RWPE2 (cell line): ENCODE data around the gene NPIPB2.
"Not testable (repeated sequence)": the region's sequence is repeated elsewhere in the genome, so short reads cannot be mapped to it uniquely, and the experiment has no call there.

Source experiments
- ATAC-seq: fragments of 200-7000 bp; cut with Tn5 transposase; 3 replicates; pipeline ENCODE4 v1.9.1; 2021; ENCODE audit warnings: low read depth
- DNase-seq: peaks from one replicate; pipeline ENCODE4 v3.0.0-alpha.2; 2020; ENCODE audit warnings: low spot score
- H3K27ac ChIP-seq: fragments of 450-650 bp; 2 replicates; pipeline ENCODE4 v1.5.1; 2017; ENCODE audit warnings: mild to moderate bottlenecking; ENCODE audit not compliant: poor library complexity, severe bottlenecking
- H3K27me3 ChIP-seq: fragments of 250-450 bp; sonication (Bioruptor Pico); 2 replicates; pipeline ENCODE4 v1.5.1; 2021; ENCODE audit warnings: mild to moderate bottlenecking, moderate library complexity; ENCODE audit not compliant: insufficient read depth, poor library complexity, severe bottlenecking
- H3K36me3 ChIP-seq: fragments of 250-450 bp; sonication (Bioruptor Pico); 2 replicates; pipeline ENCODE4 v1.5.1; 2020; ENCODE audit warnings: low read depth, mild to moderate bottlenecking, moderate library complexity
- H3K4me1 ChIP-seq: fragments of 250-450 bp; sonication (Bioruptor Pico); 2 replicates; pipeline ENCODE4 v1.5.1; 2021; ENCODE audit warnings: mild to moderate bottlenecking, moderate library complexity; ENCODE audit not compliant: insufficient read depth, poor library complexity, severe bottlenecking
- H3K4me3 ChIP-seq: fragments of 250-450 bp; sonication (Bioruptor Pico); 2 replicates; pipeline ENCODE4 v1.5.1; 2021; ENCODE audit warnings: mild to moderate bottlenecking, moderate library complexity; ENCODE audit not compliant: severe bottlenecking
- H3K9me3 ChIP-seq: fragments of 250-450 bp; sonication (Bioruptor Pico); 2 replicates; pipeline ENCODE4 v1.5.1; 2021; ENCODE audit warnings: mild to moderate bottlenecking, moderate library complexity; ENCODE audit not compliant: severe bottlenecking
- TF ChIP-seq, protein P1 (sequence below): fragments of 450-650 bp; IDR thresholded peaks from one replicate; pipeline ENCODE4 v1.5.1; 2017; ENCODE audit warnings: mild to moderate bottlenecking, moderate library complexity; ENCODE audit not compliant: poor library complexity, severe bottlenecking

NPIPB2 gene

DNA sequence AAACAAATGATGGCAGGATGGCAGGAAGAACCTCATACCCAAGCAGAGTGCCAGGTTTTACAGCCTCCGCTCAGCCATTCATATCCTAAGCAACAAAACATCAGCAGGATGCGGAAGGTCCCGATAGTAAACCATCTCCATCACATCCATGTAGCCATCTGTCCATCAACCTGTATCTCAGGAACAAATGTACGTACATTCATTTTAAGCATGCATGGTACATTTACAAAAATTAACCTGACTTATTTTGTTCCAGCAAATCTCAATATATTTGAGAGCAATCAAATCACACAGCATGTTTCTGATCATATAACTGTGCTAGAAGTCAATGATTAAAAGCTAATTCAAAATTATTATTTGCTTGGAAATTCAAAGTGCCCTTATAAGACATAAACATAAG lies at the start of gene NPIPB2:
NPIPB2 (minus strand) TSS at position 101 of the 400 bp plus-strand sequence; CDS start at position 101, 0 bp downstream.
- ATAC-seq, H3K27me3 ChIP-seq, H3K4me1 ChIP-seq, DNase-seq, H3K9me3 ChIP-seq, H3K4me3 ChIP-seq, H3K27ac ChIP-seq, H3K36me3 ChIP-seq: not testable (repeated sequence)

DNA sequence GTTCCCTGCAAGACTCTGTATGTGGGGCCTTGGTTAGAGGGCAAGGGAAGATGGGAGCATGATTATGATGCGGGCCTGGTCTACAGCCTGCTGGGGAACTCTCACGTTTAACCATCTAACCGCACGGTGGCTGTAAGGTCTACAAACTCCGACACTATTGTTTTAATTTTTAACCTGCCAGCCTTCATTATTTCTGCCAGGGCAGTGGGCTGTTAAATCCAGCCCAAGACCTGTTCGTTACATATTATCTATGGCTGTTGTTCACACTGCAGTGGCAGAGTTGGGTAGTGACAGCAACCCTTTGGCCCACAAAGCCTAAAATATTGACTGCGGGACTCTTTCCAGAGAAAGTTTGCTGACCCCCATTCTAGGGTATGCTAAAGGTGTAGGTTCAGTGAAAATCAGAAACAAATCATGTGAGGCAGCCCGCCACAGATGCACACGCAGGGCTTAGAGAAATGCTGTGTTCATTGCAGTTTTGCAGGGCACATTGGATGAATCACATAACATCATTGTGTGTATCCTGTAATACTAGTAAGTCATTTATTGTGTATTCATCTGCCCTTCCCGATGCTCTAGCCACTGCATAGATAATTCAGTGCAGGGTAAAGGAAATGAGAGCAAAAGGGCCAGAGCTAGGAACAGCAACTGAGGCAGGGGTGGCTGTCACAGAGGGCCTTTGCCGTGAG lies 49.0 kb upstream of the NPIPB2 start:
- no peaks in the 10 kb centered on the region for H3K4me1 ChIP-seq
- no peak for DNase-seq
- no peak overlapping the region for H3K4me3 ChIP-seq
- H3K27ac ChIP-seq, result no peak overlapping the region
- no peaks in the 10 kb centered on the region for H3K36me3 ChIP-seq
- TF ChIP-seq, protein P1, sequence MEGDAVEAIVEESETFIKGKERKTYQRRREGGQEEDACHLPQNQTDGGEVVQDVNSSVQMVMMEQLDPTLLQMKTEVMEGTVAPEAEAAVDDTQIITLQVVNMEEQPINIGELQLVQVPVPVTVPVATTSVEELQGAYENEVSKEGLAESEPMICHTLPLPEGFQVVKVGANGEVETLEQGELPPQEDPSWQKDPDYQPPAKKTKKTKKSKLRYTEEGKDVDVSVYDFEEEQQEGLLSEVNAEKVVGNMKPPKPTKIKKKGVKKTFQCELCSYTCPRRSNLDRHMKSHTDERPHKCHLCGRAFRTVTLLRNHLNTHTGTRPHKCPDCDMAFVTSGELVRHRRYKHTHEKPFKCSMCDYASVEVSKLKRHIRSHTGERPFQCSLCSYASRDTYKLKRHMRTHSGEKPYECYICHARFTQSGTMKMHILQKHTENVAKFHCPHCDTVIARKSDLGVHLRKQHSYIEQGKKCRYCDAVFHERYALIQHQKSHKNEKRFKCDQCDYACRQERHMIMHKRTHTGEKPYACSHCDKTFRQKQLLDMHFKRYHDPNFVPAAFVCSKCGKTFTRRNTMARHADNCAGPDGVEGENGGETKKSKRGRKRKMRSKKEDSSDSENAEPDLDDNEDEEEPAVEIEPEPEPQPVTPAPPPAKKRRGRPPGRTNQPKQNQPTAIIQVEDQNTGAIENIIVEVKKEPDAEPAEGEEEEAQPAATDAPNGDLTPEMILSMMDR, result no peak
- H3K9me3 ChIP-seq, result no peaks in the 10 kb centered on the region
- no peaks in the 10 kb centered on the region for H3K27me3 ChIP-seq
- no peak for ATAC-seq

DNA sequence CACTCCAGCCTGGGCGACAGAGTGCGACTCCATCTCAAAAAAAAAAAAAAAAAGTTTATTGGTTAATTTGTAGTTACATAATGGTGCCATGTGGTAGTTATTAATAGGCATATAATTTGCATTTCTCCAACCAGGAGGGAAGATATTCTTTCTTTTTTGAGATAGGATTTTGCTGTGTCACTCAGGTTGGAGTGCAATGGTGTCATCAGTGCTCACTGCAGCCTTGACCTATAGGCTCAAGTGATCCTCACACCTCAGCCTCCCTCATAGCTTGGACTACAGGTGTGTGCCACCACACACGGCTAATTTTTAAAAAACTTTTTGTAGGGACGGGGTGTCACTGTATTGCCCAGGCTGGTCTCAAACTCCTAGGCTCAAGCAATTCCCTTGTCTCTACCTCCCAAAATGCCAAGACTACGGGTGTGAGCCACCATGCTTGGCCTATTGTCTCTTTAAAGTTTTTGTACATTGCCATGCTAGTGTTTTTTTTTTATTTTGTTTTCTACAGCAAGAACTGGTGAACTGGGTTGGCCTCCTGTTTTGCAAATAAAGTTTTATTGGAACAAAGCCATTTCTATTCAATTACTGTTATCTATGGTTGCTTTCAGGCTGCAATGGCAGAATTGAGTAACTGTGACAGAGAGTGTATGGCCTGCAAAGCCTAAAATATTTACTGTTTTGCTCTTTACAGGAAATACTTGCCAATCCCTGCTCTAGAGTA lies 46.6 kb upstream of the NPIPB2 start:
- Histone ChIP-seq H3K9me3 (no peaks in the 10 kb centered on the region), H3K4me3 (no peak overlapping the region), H3K27ac (no peak overlapping the region), H3K27me3 (no peaks in the 10 kb centered on the region), H3K36me3 (no peaks in the 10 kb centered on the region), H3K4me1 (no peaks in the 10 kb centered on the region)
- no peak for DNase-seq
- no peak for ATAC-seq
- TF ChIP-seq, protein P1, result no peak

DNA sequence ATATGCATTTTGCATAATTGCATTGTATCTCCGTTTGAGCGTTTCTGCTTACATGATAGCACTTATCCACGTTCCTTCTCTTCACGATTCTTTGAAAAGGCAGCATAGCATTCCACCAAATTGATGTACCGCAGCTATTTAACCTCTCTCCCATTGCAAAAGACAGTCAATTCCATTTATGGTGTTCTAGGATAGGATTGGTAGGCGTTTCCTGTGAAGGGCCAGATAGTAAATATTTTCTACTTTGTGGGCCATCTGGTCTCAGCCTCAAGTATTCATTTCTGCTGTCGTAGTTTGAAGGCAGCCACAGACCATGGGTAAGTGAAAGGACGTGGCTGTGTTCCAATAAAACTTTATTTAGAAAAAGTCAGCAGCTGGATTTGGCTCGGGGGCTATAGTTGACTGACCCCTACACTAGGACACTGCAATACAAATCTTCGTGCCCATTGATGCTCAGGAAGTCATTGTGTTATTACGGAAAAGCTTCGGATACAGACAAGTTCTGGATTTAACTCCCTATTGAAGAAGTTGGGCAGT lies 44.7 kb upstream of the NPIPB2 start:
- Histone ChIP-seq H3K4me1 (no peaks in the 10 kb centered on the region), H3K36me3 (no peaks in the 10 kb centered on the region), H3K27me3 (no peaks in the 10 kb centered on the region), H3K9me3 (no peaks in the 10 kb centered on the region), H3K27ac (no peak overlapping the region), H3K4me3 (no peak overlapping the region)
- DNase-seq (no peak), ATAC-seq (no peak)
- TF ChIP-seq, protein P1, result no peak

DNA sequence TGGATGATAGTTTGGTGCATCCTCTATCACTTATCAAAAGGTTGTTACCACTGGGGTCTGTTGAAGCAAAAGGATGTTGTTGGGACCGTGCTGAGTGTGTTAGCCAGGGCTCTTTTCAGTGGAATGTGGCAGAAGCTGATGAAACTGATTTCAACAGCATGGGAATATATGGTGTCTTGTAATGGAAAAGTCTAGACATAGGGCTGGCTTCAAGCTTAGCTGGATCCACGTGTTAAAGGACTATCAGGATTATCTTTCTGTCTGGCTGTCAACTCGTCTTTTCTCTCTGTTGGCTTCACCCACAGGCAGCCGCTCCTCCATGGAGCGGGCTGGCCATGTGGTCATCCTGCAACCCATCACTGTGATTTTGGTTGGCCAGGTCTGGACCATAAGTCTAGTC lies 43.4 kb upstream of the NPIPB2 start:
- no peaks in the 10 kb centered on the region for H3K4me1 ChIP-seq
- TF ChIP-seq, protein P1, result no peak
- H3K27me3 ChIP-seq, result no peaks in the 10 kb centered on the region
- no peaks in the 10 kb centered on the region for H3K36me3 ChIP-seq
- no peak for ATAC-seq
- H3K9me3 ChIP-seq, result no peaks in the 10 kb centered on the region
- no peak overlapping the region for H3K4me3 ChIP-seq
- no peak overlapping the region for H3K27ac ChIP-seq
- DNase-seq, result no peak
